Activated T-cell treated with anti-CD3 and anti-CD28 coated beads, Interleukin-2, amount 50 U/mL, for 48 hours (primary cell): Measurements from ENCODE around the gene NUMB.

ENCODE experiments used
- DNase-seq, 2 experiments: peaks; one replicate each; pipeline ENCODE4 v3.0.0-alpha.2; 2020

The NUMB gene

GRCh38 chr14:73283608-73284379 is 174.6 kb downstream of the NUMB start:
- no peak for DNase-seq

GRCh38 chr14:73280903-73281302 is 177.4 kb downstream of the NUMB start:
- no peak for DNase-seq

- DNase-seq: no peak
Measured at GRCh38 chr14:73277376-73277775, 181.0 kb downstream of the NUMB start.

GRCh38 chr14:73276836-73277235 is 181.5 kb downstream of the NUMB start:
- no peak for DNase-seq

GRCh38 chr14:73273799-73274198 is 184.5 kb downstream of the NUMB start:
- DNase-seq: no peak

GRCh38 chr14:73272393-73272792 is 186.0 kb downstream of the NUMB start:
- DNase-seq: no peak

- DNase-seq: peak in 1 of 2 experiments; percentile 40
Measured at GRCh38 chr14:73269729-73270531, 188.4 kb downstream of the NUMB start.

GRCh38 chr14:73267474-73267873 is 190.9 kb downstream of the NUMB start:
- no peak for DNase-seq

GRCh38 chr14:73266317-73266716 is 192.0 kb downstream of the NUMB start:
- no peak for DNase-seq

- no peak for DNase-seq
Measured at GRCh38 chr14:73265721-73266046, 192.7 kb downstream of the NUMB start.

- no peak for DNase-seq
Measured at GRCh38 chr14:73264885-73265720, 193.2 kb downstream of the NUMB start.

GRCh38 chr14:73264080-73264884 is 194.1 kb downstream of the NUMB start:
- DNase-seq: no peak

GRCh38 chr14:73263606-73264005 is 194.7 kb downstream of the NUMB start:
- no peak for DNase-seq

GRCh38 chr14:73262427-73263183 is 195.7 kb downstream of the NUMB start:
- DNase-seq: no peak

- no peak for DNase-seq
Measured at GRCh38 chr14:73261520-73262426, 196.6 kb downstream of the NUMB start.

GRCh38 chr14:73261075-73261474 is 197.3 kb downstream of the NUMB start:
- DNase-seq: no peak

GRCh38 chr14:73260574-73260973 is 197.8 kb downstream of the NUMB start:
- no peak for DNase-seq

- no peak for DNase-seq
Measured at GRCh38 chr14:73259837-73260236, 198.5 kb downstream of the NUMB start.

- no peak for DNase-seq
Measured at GRCh38 chr14:73258845-73259611, 199.3 kb downstream of the NUMB start.

- DNase-seq: no peak
Measured at GRCh38 chr14:73258076-73258475, 200.3 kb downstream of the NUMB start.
